Measurements from ENCODE around the gene HDHD2.

HDHD2 gene

GRCh38 chr18:47146206-47146605, 4.1 kb downstream of the HDHD2 start:
- no peak for DNase-seq

- no peak for DNase-seq
These were observed 6.3 kb downstream of the HDHD2 start for GRCh38 chr18:47143899-47144485.

- DNase-seq, result no peak
These were observed 7.1 kb downstream of the HDHD2 start for GRCh38 chr18:47143153-47143552.

GRCh38 chr18:47141289-47141688, 9.0 kb downstream of the HDHD2 start:
- no peak for DNase-seq

- no peak for DNase-seq
These were observed 29.2 kb downstream of the HDHD2 start for GRCh38 chr18:47121146-47121545.

GRCh38 chr18:47120428-47120827, 29.9 kb downstream of the HDHD2 start:
- no peak for DNase-seq

- DNase-seq, result no peak
These were observed 31.3 kb downstream of the HDHD2 start for GRCh38 chr18:47118981-47119380.

- DNase-seq, result no peak
These were observed 35.1 kb downstream of the HDHD2 start for GRCh38 chr18:47115205-47115604.

- DNase-seq, result no peak
These were observed 36.3 kb downstream of the HDHD2 start for GRCh38 chr18:47113796-47114540.

- no peak for DNase-seq
These were observed 39.6 kb downstream of the HDHD2 start for GRCh38 chr18:47110492-47111274.

GRCh38 chr18:47109720-47110119, 40.6 kb downstream of the HDHD2 start:
- no peak for DNase-seq

- DNase-seq, result no peak
These were observed 41.3 kb downstream of the HDHD2 start for GRCh38 chr18:47108998-47109405.

- no peak for DNase-seq
These were observed 41.9 kb downstream of the HDHD2 start for GRCh38 chr18:47108373-47108772.

- peak in 36 of 56 donors; percentile 2 to 68 (median 17) for DNase-seq
These were observed 50.0 kb downstream of the HDHD2 start for GRCh38 chr18:47100212-47100831.

- DNase-seq, result no peak
These were observed 54.5 kb downstream of the HDHD2 start for GRCh38 chr18:47095810-47096209.

- DNase-seq, result no peak
These were observed 62.6 kb downstream of the HDHD2 start for GRCh38 chr18:47087676-47088075.

- DNase-seq, result no peak
These were observed 68.7 kb downstream of the HDHD2 start for GRCh38 chr18:47081578-47081977.

- DNase-seq, result no peak
These were observed 69.4 kb downstream of the HDHD2 start for GRCh38 chr18:47080872-47081271.

- peak in 5 of 56 donors; percentile 4 to 10 (median 6) for DNase-seq
These were observed 73.2 kb downstream of the HDHD2 start for GRCh38 chr18:47077111-47077510.

GRCh38 chr18:47075098-47075883, 75.0 kb downstream of the HDHD2 start:
- no peak for DNase-seq

GRCh38 chr18:47067648-47068047, 82.7 kb downstream of the HDHD2 start:
- no peak for DNase-seq
